H1 (cell line): ENCODE measurements around the gene HNF1B. TPM values are rescaled to one million over a fixed set of nuclear protein-coding genes. Genes with fewer than 3 reads are reported as not detected.

Source experiments
- CTCF ChIA-PET: fragments of 300-600 bp; sonication (Branson Sonifier 250); formaldehyde crosslinking; loops from one replicate; lab custom pipeline; 2021; ENCODE audit not compliant: partially characterized antibody; lab: Charles Lee
- POLR2A ChIA-PET: fragments of 300-600 bp; sonication (Branson Sonifier 250); formaldehyde crosslinking; loops from one replicate; lab custom pipeline; 2021; ENCODE audit warnings: inconsistent platforms; ENCODE audit not compliant: partially characterized antibody; lab: Charles Lee
- DNase-seq, 2 experiments: peaks; one replicate each; pipeline versions ENCODE4 v3.0.0 to v3.0.0-alpha.2; 2010 to 2022; ENCODE audit warnings: low spot score in 2 of 2, low read depth in 1 of 2, mixed read lengths in 1 of 2
- FAIRE-seq: peaks from 2 replicates; lab custom pipeline; 2011; peaks lifted over from hg19 to GRCh38; lab: Jason Lieb, UNC
- H2AFZ ChIP-seq: 2 replicates; pipeline ENCODE4 v1.8.1; 2012; ENCODE audit warnings: low read length, inconsistent platforms
- H2AK5ac ChIP-seq: 2 replicates; pipeline ENCODE4 v1.6.1; 2013; ENCODE audit warnings: low read depth, low read length
- H2BK120ac ChIP-seq: replicated peaks from 2 replicates; pipeline ENCODE3; 2013; ENCODE audit warnings: low read depth, low read length, inconsistent platforms
- H2BK12ac ChIP-seq: 2 replicates; pipeline ENCODE4 v1.6.1; 2013; ENCODE audit warnings: low read depth, low read length
- H2BK15ac ChIP-seq: 2 replicates; pipeline ENCODE4 v1.6.1; 2013; ENCODE audit warnings: low read length
- H2BK20ac ChIP-seq: 2 replicates; pipeline ENCODE4 v1.6.1; 2013; ENCODE audit warnings: low read length
- H2BK5ac ChIP-seq: 2 replicates; pipeline ENCODE4 v1.6.1; 2013; ENCODE audit warnings: low read depth, low read length
- H3K14ac ChIP-seq: 2 replicates; pipeline ENCODE4 v1.6.1; 2013; ENCODE audit warnings: inconsistent platforms; ENCODE audit not compliant: insufficient read length
- H3K18ac ChIP-seq: 2 replicates; pipeline ENCODE4 v1.6.1; 2013; ENCODE audit warnings: low read length; ENCODE audit errors: extremely low read depth
- H3K23ac ChIP-seq: 2 replicates; pipeline ENCODE4 v1.6.1; 2013; ENCODE audit warnings: inconsistent platforms; ENCODE audit not compliant: insufficient read length
- H3K23me2 ChIP-seq: 2 replicates; pipeline ENCODE4 v1.6.1; 2013; ENCODE audit warnings: low read depth, low read length
- H3K27ac ChIP-seq: 2 replicates; pipeline ENCODE4 v1.6.1; 2011; ENCODE audit warnings: low read depth, low read length, inconsistent platforms
- H3K27me3 ChIP-seq, 4 experiments: replicated peaks in 1 of 4; 1 replicate in 1 of 4; 2 replicates in 3 of 4; pipeline versions ENCODE4 v1.6.1 to v1.8.1; 2011 to 2013; ENCODE audit warnings: low read length in 3 of 4, mild to moderate bottlenecking in 3 of 4, inconsistent platforms in 2 of 4, mixed read lengths in 2 of 4, moderate library complexity in 1 of 4; ENCODE audit not compliant: control insufficient read depth in 3 of 4, insufficient read depth in 3 of 4; ENCODE audit errors: extremely low read depth in 1 of 4
- H3K36me3 ChIP-seq, 4 experiments: 2 replicates each; pipeline versions ENCODE4 v1.6.1 to v1.8.1; 2011 to 2013; ENCODE audit warnings: mild to moderate bottlenecking in 4 of 4, low read length in 3 of 4, moderate library complexity in 2 of 4, control low read depth in 1 of 4, inconsistent platforms in 1 of 4; ENCODE audit not compliant: insufficient read depth in 4 of 4, control insufficient read depth in 2 of 4
- H3K4ac ChIP-seq: replicated peaks from 2 replicates; pipeline ENCODE3; 2013; ENCODE audit warnings: low read length, low read depth, mixed read lengths, inconsistent platforms; ENCODE audit not compliant: insufficient read length
- H3K4me1 ChIP-seq, 4 experiments: replicated peaks in 1 of 4; 1 replicate in 1 of 4; 2 replicates in 3 of 4; pipeline versions ENCODE4 v1.6.1 to v1.8.1; 2011 to 2013; ENCODE audit warnings: low read length in 3 of 4, inconsistent platforms in 2 of 4, mixed read lengths in 1 of 4; ENCODE audit not compliant: insufficient read depth in 4 of 4, control insufficient read depth in 3 of 4
- H3K4me2 ChIP-seq, 2 experiments: 2 replicates each; pipeline versions ENCODE4 v1.6.1 to v1.8.1; 2011 to 2013; ENCODE audit warnings: low read depth in 2 of 2, low read length in 2 of 2, control low read depth in 1 of 2, inconsistent platforms in 1 of 2, mild to moderate bottlenecking in 1 of 2; ENCODE audit not compliant: insufficient read depth in 1 of 2
- H3K4me3 ChIP-seq, 4 experiments: fragments of 200-600, 300-600 bp in 1 of 4; sonication (generic), shearing (Covaris generic), sonication (Bioruptor Twin) in 1 of 4; 2 replicates each; pipeline versions ENCODE4 v1.5.1 to v1.8.1; 2011 to 2016; ENCODE audit warnings: low read length in 4 of 4, low read depth in 3 of 4, control low read depth in 2 of 4, inconsistent platforms in 2 of 4, mild to moderate bottlenecking in 2 of 4, mixed read lengths in 1 of 4, moderate library complexity in 1 of 4; ENCODE audit not compliant: insufficient read depth in 2 of 4; ENCODE audit errors: extremely low read depth in 1 of 4
- H3K56ac ChIP-seq: replicated peaks from 2 replicates; pipeline ENCODE3; 2013; ENCODE audit warnings: low read depth, mild to moderate bottlenecking, mixed read lengths, low read length, inconsistent platforms; ENCODE audit not compliant: insufficient read length
- H3K79me1 ChIP-seq: 2 replicates; pipeline ENCODE4 v1.6.1; 2013; ENCODE audit warnings: low read depth, low read length, control low read depth
- H3K79me2 ChIP-seq, 2 experiments: 2 replicates each; pipeline versions ENCODE4 v1.6.1 to v1.8.1; 2012 to 2013; ENCODE audit warnings: low read length in 2 of 2, mild to moderate bottlenecking in 2 of 2, inconsistent platforms in 1 of 2; ENCODE audit not compliant: insufficient read depth in 2 of 2, control insufficient read depth in 1 of 2
- H3K9ac ChIP-seq, 4 experiments: replicated peaks in 1 of 4; 1 replicate in 1 of 4; 2 replicates in 3 of 4; pipeline versions ENCODE4 v1.6.1 to v1.8.1; 2011 to 2013; ENCODE audit warnings: low read depth in 3 of 4, low read length in 3 of 4, control low read depth in 2 of 4, mild to moderate bottlenecking in 2 of 4, moderate library complexity in 2 of 4, inconsistent platforms in 1 of 4; ENCODE audit errors: extremely low read depth in 1 of 4
- H3K9me3 ChIP-seq, 2 experiments: 2 replicates each; pipeline versions ENCODE4 v1.6.1 to v1.8.1; 2012 to 2013; ENCODE audit warnings: mild to moderate bottlenecking in 2 of 2, moderate library complexity in 2 of 2, control low read depth in 1 of 2, inconsistent platforms in 1 of 2, low read depth in 1 of 2, low read length in 1 of 2, mixed read lengths in 1 of 2; ENCODE audit not compliant: insufficient read depth in 2 of 2
- H4K20me1 ChIP-seq, 2 experiments: replicated peaks in 1 of 2; 2 replicates each; pipeline versions ENCODE3 to v1.8.1; 2011 to 2013; ENCODE audit warnings: inconsistent platforms in 2 of 2, low read length in 2 of 2, mild to moderate bottlenecking in 1 of 2; ENCODE audit not compliant: insufficient read depth in 2 of 2, control insufficient read depth in 1 of 2
- H4K5ac ChIP-seq: 2 replicates; pipeline ENCODE4 v1.6.1; 2013; ENCODE audit warnings: low read length, low read depth, mixed read lengths, inconsistent platforms; ENCODE audit not compliant: insufficient read length
- H4K8ac ChIP-seq: 2 replicates; pipeline ENCODE4 v1.8.0; 2013; ENCODE audit warnings: mild to moderate bottlenecking, moderate library complexity, low read length, inconsistent platforms; ENCODE audit not compliant: insufficient read depth; ENCODE audit errors: extremely low read depth
- H4K91ac ChIP-seq: replicated peaks from 2 replicates; pipeline ENCODE3; 2013; ENCODE audit warnings: low read length, mixed read lengths, inconsistent platforms; ENCODE audit not compliant: insufficient read length
- RXRA ChIP-seq: IDR thresholded peaks from 2 replicates; pipeline ENCODE4 v1.6.1; 2011; ENCODE audit warnings: low read depth, mild to moderate bottlenecking, low read length, moderate library complexity; ENCODE audit not compliant: insufficient read depth
- WGBS, 2 experiments: shearing (Covaris generic) in 1 of 2; methylation state at CpG; one replicate each; pipeline versions ENCODE4 v1.1.6 to v1.1.7; 2013 to 2015; ENCODE audit warnings: low lambda C conversion rate in 2 of 2, mixed read lengths in 2 of 2, inconsistent platforms in 1 of 2, low coverage in 1 of 2, missing lambda C conversion rate in 1 of 2; ENCODE audit not compliant: insufficient replicate concordance in 2 of 2, insufficient coverage in 1 of 2, insufficient read length in 1 of 2; ENCODE audit errors: extremely low coverage in 1 of 2, missing lambda C conversion rate in 1 of 2; 5-methylcytosine and 5-hydroxymethylcytosine counted together
- polyA plus RNA-seq, 7 experiments: library from polyadenylated mRNA; depleted of rRNA in 3 of 7; stranded (reverse) in 5 of 7; unstranded in 2 of 7; fragments of >200 nt in 5 of 7; fragments of 200-250 nt in 2 of 7; gene quantifications; 1 replicate in 5 of 7; 2 replicates in 1 of 7; 4 replicates in 1 of 7; pipeline versions ENCODE4 v1.2.1 to v1.2.3, GENCODE V29; 2011 to 2013; ENCODE audit warnings: missing spikeins in 2 of 7, mixed read lengths in 2 of 7
- total RNA-seq: library from RNA; stranded (reverse); fragmentation: NEBNext Ultra II Directional; extraction: Animal tissue kit (Norgen Biotek cat#: 25700); gene quantifications from 2 replicates; pipeline ENCODE4 v1.2.1, GENCODE V29; 2021

Gene HNF1B
- total and polyA plus RNA-seq, 2 of the 8 experiments (the other 6 are each of a cell fraction or from before 2014, with no cell fraction given), result 0.13 to 0.30 TPM

DNA sequence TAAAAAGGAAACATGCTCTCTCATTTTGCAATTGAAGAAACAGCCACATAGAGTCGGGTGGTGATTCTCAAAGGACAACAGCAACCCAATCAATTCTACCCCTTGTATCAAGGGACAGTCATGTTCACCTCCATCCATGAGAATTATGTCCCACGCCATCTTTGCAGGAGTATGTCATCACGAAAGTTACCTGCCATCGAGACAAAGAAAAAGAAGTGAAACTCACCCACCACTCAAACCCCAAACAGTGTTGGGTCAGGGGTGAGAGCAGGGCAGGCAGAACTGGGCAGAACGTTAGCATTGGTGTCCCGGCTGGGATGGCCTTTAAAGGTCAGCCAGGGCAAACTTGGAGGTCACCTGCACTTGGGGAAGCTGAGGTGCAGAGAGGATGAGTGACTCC, 24.2 kb upstream of the HNF1B start:
- Histone ChIP-seq H3K23ac (no peak overlapping the region), H3K14ac (no peak overlapping the region), H3K9ac (no peak overlapping the region), H3K56ac (no peak overlapping the region), H3K18ac (no peak overlapping the region), H3K79me1 (no peaks in the 10 kb centered on the region), H4K91ac (no peak overlapping the region), H3K4ac (no peak overlapping the region), H3K4me1 (no peaks in the 10 kb centered on the region), H4K20me1 (no peaks in the 10 kb centered on the region), H2BK12ac (no peak overlapping the region), H2BK20ac (no peak overlapping the region), H3K79me2 (no peaks in the 10 kb centered on the region), H2BK15ac (no peak overlapping the region), H3K27me3 (no peaks in the 10 kb centered on the region; a peak in 2 of 7 replicates), H4K5ac (no peak overlapping the region), H2BK120ac (no peak overlapping the region), H3K4me3 (no peak overlapping the region), H3K27ac (no peak overlapping the region), H2AFZ (no peak overlapping the region), H3K36me3 (no peaks in the 10 kb centered on the region), H2AK5ac (no peak overlapping the region), H3K23me2 (no peaks in the 10 kb centered on the region; the same call in 1 of the 2 replicates), H2BK5ac (no peak overlapping the region), H4K8ac (no peak overlapping the region), H3K9me3 (peaks cover 6 to 16% of the 10 kb centered on the region in 2 experiments; a peak in 3 of 4 replicates), H3K4me2 (no peak overlapping the region)
- DNase-seq, result no peak
- no peak for FAIRE-seq
- no peak for TF ChIP-seq RXRA
- 86% methylated on average over 6 of the region's 6 CpGs; no CpG with 5 or more reads in 1 of the 2 experiments for WGBS, 2 experiments
- CTCF ChIA-PET, result interaction anchor here (3.2 to 4.5 kb wide), 3 partner anchors 23 to 119 kb away, joined by 13 to 48 read pairs (median 28); no protein-coding TSS in a partner anchor
- POLR2A ChIA-PET, result no interaction called here
